Measurements from ENCODE around the gene ADGRL3.
"Not testable (repeated sequence)": the region's sequence is repeated elsewhere in the genome, so short reads cannot be mapped to it uniquely, and the experiment has no call there.

Gene ADGRL3

DNA sequence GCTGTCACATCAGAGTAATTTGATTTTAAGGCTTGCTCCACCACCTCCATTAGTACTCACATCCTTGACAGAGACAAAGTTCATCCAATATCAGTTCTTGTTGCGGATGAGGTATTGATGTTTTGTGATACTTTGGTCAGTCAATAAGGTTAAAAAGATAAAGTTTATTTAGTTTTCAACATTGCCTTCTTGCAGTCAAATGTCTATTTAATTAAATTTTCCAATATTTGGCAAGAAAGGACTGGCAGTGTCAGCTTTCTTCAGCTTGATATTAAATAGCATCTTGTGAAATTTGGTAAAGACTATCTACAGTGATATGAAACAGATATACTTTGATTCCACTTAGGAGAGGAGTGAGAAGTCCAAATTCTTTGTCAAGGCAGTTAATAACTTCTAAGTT is 493.4 kb downstream of the ADGRL3 start:
- no peaks in the 10 kb centered on the region for H3K27me3 Mint-ChIP-seq
- no peak overlapping the region for H3K4me3 Mint-ChIP-seq
- H3K4me1 Mint-ChIP-seq (ENCODE audit: low read depth) = no peaks in the 10 kb centered on the region

DNA sequence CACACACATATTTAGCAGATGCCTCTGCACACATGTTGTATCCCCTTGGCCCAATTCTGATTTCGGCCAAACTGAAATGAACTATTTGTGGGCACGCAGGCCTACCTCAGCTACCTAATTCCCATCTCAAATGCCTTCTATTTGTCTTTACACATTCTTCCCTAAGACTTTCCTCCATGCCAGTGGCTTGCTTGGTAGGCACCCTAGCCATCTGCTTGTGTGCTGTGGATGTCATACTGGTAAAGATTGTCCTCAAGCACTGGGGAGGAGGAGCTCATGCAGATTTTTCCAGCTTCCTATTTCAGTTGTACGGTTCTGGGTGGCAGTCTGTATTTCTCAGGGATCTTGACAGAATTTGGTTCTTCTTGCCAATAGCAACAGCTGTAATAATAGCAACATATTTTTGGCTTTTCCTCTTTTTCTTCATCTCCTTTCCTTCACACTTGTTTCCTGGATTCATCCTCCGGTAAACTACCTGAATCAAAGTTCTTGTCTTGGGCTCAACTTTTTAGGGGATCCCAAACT is 514.3 kb downstream of the ADGRL3 start:
- Mint-ChIP-seq H3K4me3 (no peak overlapping the region), H3K36me3 (ENCODE audit: low read depth) (no peaks in the 10 kb centered on the region), H3K4me1 (ENCODE audit: low read depth) (no peaks in the 10 kb centered on the region), H3K27me3 (no peaks in the 10 kb centered on the region), H3K27ac (no peak overlapping the region), H3K9me3 (peaks cover 14% of the 10 kb centered on the region)

More for the DNA sequence above, 493.4 kb downstream of the ADGRL3 start:
- Mint-ChIP-seq H3K36me3 (ENCODE audit: low read depth) (no peaks in the 10 kb centered on the region), H3K9me3 (no peaks in the 10 kb centered on the region), H3K27ac (no peak overlapping the region)

DNA sequence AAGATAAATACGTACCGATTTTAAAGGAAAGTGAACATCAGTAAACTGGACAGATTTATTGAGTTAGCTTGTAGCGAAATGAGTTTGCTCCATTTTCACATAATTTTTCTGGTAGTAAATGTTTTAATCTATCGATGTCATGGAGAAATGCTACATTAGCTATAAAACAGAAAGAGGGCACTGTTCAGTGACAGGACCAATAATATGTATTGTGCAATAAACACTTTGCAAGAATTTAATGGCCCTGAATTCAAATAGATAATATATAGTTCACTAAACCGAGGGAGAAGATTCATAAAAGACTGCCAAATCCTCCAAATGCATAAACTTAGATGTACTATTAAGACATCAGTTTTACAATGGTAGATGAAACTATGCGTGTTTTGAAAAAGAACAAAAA is 516.3 kb downstream of the ADGRL3 start:
- Mint-ChIP-seq H3K36me3 (ENCODE audit: low read depth) (no peaks in the 10 kb centered on the region), H3K27ac (no peak overlapping the region), H3K27me3 (no peaks in the 10 kb centered on the region), H3K9me3 (peaks cover 15% of the 10 kb centered on the region), H3K4me3 (no peak overlapping the region), H3K4me1 (ENCODE audit: low read depth) (no peaks in the 10 kb centered on the region)

DNA sequence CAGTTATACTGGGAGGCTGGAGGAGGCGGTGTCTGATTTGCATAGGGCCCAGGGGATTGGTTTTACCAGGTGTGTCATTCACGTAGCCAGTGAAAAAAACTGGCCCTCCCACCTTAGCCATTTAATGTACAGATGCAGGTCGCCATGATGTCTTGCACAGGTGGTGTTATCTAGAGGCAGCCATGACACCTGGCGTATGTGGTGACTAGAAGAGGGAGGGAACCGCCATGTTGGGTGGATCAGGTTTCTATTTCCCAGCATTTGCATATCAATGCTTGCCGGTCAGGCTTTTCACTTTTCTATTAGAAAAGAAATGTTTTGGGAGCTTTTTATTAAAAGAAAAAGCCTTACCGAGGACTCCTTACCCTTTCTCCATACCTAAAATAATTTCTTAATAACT is 523.4 kb downstream of the ADGRL3 start:
- H3K4me1 Mint-ChIP-seq (ENCODE audit: low read depth) = no peaks in the 10 kb centered on the region
- peaks cover 7% of the 10 kb centered on the region for H3K9me3 Mint-ChIP-seq
- H3K4me3 Mint-ChIP-seq = no peak overlapping the region
- no peaks in the 10 kb centered on the region for H3K36me3 Mint-ChIP-seq (ENCODE audit: low read depth)
- no peak overlapping the region for H3K27ac Mint-ChIP-seq
- no peaks in the 10 kb centered on the region for H3K27me3 Mint-ChIP-seq

DNA sequence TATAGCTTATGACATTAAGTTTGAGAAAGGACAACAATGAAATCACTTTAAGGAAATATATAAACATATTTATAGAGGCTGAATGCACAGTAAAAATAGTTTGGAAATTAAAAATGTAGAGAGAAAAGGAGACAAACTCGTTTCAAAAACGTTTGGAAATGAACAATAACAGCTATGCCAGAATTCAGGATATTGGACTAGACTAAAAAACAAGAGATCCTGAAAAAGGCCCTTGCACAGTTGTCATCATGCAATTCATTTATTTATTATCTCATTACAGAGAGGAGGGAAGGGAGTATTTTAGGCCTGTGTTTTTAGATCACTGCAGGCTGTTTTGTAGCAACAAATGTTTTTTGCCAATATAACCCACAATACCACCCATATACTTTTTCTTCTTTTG is 527.2 kb downstream of the ADGRL3 start:
- H3K4me1 Mint-ChIP-seq (ENCODE audit: low read depth) = no peaks in the 10 kb centered on the region
- no peaks in the 10 kb centered on the region for H3K27me3 Mint-ChIP-seq
- H3K27ac Mint-ChIP-seq = no peak overlapping the region
- H3K36me3 Mint-ChIP-seq (ENCODE audit: low read depth) = no peaks in the 10 kb centered on the region
- no peak overlapping the region for H3K4me3 Mint-ChIP-seq
- H3K9me3 Mint-ChIP-seq = peaks cover 10% of the 10 kb centered on the region

DNA sequence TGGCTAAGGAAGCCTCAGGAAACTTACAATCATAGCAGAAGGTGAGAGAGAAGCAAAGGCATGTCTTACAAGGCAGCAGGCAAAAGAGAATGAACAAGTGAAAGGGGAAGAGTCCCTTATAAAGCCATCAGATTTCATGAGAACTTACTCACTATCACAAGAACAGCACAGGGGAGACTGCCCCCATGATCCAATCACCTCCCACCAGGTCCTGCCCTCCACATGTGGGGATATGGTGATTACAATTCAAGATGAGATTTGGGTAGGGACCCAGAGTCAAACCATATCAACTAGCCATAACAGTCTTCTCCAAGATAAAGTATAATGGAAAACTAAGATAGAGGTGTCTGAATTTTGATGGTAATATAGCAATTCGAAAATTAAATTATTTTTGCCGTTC is 534.3 kb downstream of the ADGRL3 start:
- H3K27me3 Mint-ChIP-seq = no peaks in the 10 kb centered on the region
- peaks cover 10% of the 10 kb centered on the region for H3K9me3 Mint-ChIP-seq
- H3K4me3 Mint-ChIP-seq = no peak overlapping the region
- no peak overlapping the region for H3K27ac Mint-ChIP-seq
- no peaks in the 10 kb centered on the region for H3K4me1 Mint-ChIP-seq (ENCODE audit: low read depth)
- no peaks in the 10 kb centered on the region for H3K36me3 Mint-ChIP-seq (ENCODE audit: low read depth)

DNA sequence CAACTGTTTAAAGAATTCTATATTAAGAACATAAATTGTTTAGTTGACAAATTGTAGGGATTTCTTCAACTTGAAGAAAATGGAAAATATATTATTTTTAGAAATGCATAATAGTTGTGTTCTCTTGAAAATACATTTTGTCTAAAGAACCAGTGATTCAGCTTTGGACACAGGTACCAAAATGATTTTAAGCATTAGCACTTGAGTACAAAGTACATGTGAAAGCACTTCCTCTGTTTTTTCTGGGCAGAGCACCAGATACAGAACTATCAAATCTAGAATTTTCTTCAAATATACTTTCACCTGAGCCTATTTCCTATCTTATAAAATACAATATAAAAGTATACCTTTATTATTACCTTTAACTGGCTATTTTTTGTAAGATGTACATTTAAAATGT is 539.8 kb downstream of the ADGRL3 start:
- no peaks in the 10 kb centered on the region for H3K27me3 Mint-ChIP-seq
- no peak overlapping the region for H3K27ac Mint-ChIP-seq
- no peaks in the 10 kb centered on the region for H3K36me3 Mint-ChIP-seq (ENCODE audit: low read depth)
- H3K4me3 Mint-ChIP-seq = no peak overlapping the region
- H3K9me3 Mint-ChIP-seq = peaks cover 2% of the 10 kb centered on the region
- no peaks in the 10 kb centered on the region for H3K4me1 Mint-ChIP-seq (ENCODE audit: low read depth)

DNA sequence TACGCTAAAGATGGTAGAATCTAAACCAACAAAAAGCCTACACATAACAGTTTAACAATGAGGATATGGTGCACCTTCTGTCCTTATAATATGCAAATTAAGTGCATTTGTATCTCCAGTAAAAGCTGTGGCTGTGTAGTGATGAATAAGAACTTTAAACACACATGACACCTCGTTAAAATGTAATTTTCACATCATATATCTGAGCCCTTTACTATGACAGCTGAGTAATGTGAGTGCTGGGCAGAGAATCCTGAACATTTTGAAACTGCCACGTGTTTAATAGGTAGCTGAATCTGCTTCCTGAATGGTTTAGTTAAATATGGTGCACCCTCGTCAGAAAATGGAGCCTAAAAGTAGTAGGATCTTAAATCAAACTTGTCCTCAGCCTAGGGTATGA is 540.8 kb downstream of the ADGRL3 start:
- Mint-ChIP-seq H3K4me3 (no peak overlapping the region), H3K9me3 (peaks cover 3% of the 10 kb centered on the region), H3K4me1 (ENCODE audit: low read depth) (no peaks in the 10 kb centered on the region), H3K27ac (no peak overlapping the region), H3K36me3 (ENCODE audit: low read depth) (no peaks in the 10 kb centered on the region), H3K27me3 (no peaks in the 10 kb centered on the region)

DNA sequence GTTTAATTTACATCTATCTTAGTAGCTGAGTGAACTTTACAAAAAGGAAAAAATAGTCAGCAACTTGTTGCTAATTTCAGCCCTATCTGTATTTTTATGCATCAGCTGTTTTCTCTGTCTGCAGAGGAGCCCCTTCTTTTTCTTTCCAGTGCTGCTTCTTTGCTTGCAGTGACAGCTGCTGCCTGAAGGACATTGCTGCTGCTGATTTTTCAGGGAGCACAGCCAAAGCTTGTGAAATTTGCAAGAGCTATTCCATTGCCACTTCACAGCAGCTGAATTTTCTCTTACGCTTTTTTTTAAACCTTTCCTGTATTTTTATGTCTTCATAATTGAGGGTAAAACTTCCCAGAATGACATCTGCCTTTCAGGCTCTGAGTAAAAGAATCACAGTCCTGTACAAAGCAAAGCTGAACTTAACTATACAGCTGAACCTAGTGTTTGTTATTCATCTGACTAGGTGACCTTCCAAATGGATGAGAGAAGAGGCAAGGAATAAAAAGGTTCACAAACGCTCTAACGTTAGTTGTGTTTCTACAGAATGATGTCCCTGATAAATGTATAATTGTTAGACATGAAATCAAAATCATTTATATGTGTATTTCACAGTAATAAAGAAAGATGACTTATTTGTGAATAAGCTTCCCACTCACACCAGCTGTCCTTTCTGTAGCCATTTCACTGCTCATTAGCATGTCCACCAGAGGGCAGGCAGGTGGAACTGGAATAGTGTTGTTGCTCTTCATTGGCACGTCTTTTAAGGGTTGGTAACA is 541.4 kb downstream of the ADGRL3 start:
- no peaks in the 10 kb centered on the region for H3K27me3 Mint-ChIP-seq
- no peak overlapping the region for H3K27ac Mint-ChIP-seq
- H3K4me3 Mint-ChIP-seq = no peak overlapping the region
- H3K36me3 Mint-ChIP-seq (ENCODE audit: low read depth) = no peaks in the 10 kb centered on the region
- peaks cover 3% of the 10 kb centered on the region for H3K9me3 Mint-ChIP-seq
- H3K4me1 Mint-ChIP-seq (ENCODE audit: low read depth) = no peaks in the 10 kb centered on the region

DNA sequence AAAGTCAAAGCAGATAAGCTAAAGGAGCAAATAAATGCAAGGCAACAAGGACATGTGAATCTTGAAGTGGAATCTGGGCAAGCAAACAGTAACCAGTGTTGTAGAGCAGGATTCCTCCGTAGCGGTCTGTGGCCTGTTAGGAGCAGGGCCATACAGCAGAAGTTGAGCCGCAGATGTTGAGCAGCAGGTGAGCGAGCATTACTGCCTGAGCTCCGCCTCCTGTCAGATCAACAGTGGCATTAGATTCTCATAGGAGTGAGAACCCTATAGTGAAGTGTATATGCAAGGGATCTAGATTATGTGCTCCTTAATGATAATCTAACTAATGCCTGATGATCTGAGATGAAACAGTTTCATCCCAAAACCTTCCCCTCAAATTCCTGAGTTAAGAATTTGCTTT is 550.7 kb downstream of the ADGRL3 start:
- Mint-ChIP-seq H3K4me1 (ENCODE audit: low read depth) (no peaks in the 10 kb centered on the region), H3K36me3 (ENCODE audit: low read depth) (no peaks in the 10 kb centered on the region), H3K27ac (no peak overlapping the region), H3K4me3 (no peak overlapping the region), H3K9me3 (no peaks in the 10 kb centered on the region), H3K27me3 (no peaks in the 10 kb centered on the region)

DNA sequence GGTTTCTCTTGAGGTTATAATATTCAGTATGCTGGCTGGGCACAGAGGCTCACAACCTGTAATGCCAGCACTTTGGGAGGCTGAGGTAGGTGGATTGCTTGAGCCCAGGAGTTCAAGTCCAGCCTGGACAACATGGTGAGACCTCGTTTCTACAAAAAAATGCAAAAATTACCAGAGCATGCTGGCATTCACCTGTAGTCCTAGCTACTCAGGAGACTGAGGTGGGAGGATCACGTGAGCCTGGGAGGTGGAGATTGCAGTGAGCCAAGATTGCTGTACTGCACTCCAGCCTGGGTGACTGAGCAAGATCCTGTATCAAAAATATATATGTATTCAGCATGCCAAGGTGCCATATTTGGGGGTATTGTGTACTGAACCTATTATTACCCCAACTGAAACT is 552.5 kb downstream of the ADGRL3 start:
- Mint-ChIP-seq H3K27ac (no peak overlapping the region), H3K27me3 (no peaks in the 10 kb centered on the region), H3K9me3 (peaks cover 3% of the 10 kb centered on the region), H3K4me3 (no peak overlapping the region), H3K4me1 (ENCODE audit: low read depth) (no peaks in the 10 kb centered on the region), H3K36me3 (ENCODE audit: low read depth) (no peaks in the 10 kb centered on the region)

DNA sequence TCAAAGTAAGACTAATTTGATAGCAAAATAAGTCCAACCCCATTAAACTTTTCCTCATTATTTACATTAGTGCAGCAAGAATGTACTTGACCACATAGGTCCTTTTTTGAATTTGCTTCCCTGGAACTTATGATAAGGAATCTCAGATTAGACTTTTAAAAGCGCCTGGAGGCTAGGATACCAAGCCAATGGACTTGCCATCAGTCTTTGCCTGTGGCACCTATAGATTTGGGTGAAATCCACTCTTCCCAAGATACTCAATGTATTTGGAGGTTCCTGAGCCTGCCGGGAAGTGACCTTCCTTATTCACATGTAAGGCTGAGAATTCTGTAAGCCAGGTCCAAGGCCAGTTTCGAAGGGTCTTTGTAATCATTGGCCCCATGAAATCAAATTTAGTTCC is 553.6 kb downstream of the ADGRL3 start:
- no peaks in the 10 kb centered on the region for H3K27me3 Mint-ChIP-seq
- no peak overlapping the region for H3K27ac Mint-ChIP-seq
- peaks cover 5% of the 10 kb centered on the region for H3K9me3 Mint-ChIP-seq
- no peak overlapping the region for H3K4me3 Mint-ChIP-seq
- H3K4me1 Mint-ChIP-seq (ENCODE audit: low read depth) = no peaks in the 10 kb centered on the region
- no peaks in the 10 kb centered on the region for H3K36me3 Mint-ChIP-seq (ENCODE audit: low read depth)

DNA sequence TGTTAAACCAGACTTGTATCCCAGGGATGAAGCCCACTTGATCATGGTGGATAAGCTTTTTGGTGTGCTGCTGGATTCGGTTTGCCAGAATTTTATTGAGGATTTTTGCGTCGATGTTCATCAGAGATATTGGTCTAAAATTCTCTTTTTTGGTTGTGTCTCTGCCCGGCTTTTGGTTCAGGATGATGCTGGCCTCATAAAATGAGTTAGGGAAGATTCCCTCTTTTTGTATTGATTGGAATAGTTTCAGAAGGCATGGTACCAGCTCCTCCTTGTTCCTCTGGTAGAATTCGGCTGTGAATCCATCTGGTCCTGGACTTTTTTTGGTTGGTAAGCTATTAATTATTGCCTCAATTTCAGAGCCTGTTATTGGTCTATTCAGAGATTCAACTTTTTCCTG is 556.8 kb downstream of the ADGRL3 start:
- H3K9me3 Mint-ChIP-seq = peaks cover 10% of the 10 kb centered on the region
- H3K4me1 Mint-ChIP-seq (ENCODE audit: low read depth); H3K4me3 Mint-ChIP-seq; H3K27me3 Mint-ChIP-seq; H3K36me3 Mint-ChIP-seq (ENCODE audit: low read depth); H3K27ac Mint-ChIP-seq: not testable (repeated sequence)

DNA sequence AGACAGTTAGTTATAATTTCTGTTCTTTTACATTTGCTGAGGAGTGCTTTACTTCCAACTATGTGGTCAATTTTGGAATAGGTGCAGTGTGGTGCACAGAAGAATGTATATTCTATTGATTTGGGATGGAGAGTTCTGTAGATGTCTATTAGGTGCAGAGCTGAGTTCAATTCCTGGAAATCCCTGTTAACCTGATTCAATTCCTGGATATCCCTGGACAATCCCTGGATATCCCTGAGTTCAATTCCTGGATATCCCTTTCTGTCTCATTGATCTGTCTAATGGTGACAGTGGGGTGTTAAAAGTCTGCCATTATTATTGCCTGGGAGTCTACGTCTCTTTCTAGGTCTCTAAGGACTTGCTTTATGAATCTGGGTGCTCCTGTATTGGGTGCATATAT is 557.9 kb downstream of the ADGRL3 start:
- not testable (repeated sequence) for H3K27ac Mint-ChIP-seq; H3K4me3 Mint-ChIP-seq; H3K36me3 Mint-ChIP-seq (ENCODE audit: low read depth); H3K27me3 Mint-ChIP-seq; H3K4me1 Mint-ChIP-seq (ENCODE audit: low read depth)
- peaks cover 10% of the 10 kb centered on the region for H3K9me3 Mint-ChIP-seq

DNA sequence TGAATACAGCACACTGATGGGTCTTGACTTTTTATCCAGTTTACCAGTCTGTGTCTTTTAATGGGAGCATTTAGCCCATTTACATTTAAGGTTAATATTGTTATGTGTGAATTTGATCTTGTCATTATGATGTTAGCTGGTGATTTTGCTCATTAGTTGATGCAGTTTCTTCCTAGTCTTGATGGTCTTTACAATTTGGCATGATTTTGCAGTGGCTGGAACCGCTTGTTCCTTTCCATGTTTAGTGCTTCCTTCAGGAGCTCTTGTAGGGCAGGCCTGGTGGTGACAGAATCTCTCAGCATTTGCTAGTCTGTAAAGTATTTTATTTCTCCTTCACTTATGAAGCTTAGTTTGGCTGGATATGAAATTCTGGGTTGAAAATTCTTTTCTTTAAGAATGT is 558.5 kb downstream of the ADGRL3 start:
- H3K9me3 Mint-ChIP-seq = peaks cover 10% of the 10 kb centered on the region
- not testable (repeated sequence) for H3K4me1 Mint-ChIP-seq (ENCODE audit: low read depth); H3K4me3 Mint-ChIP-seq; H3K27ac Mint-ChIP-seq; H3K27me3 Mint-ChIP-seq; H3K36me3 Mint-ChIP-seq (ENCODE audit: low read depth)

DNA sequence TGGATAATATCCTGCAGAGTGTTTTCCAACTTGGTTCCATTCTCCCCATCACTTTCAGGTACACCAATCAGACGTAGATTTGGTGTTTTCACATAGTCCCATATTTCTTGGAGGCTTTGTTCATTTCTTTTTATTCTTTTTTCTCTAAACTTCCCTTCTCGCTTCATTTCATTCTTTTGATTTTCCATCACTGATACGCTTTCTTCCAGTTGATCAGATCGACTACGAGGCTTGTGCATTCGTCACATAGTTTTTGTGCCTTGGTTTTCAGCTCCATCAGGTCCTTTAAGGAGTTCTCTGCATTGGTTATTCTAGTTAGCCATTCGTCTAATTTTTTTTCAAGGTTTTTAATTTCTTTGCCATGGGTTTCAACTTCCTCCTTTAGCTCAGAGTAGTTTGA is 559.1 kb downstream of the ADGRL3 start:
- H3K27me3 Mint-ChIP-seq; H3K4me1 Mint-ChIP-seq (ENCODE audit: low read depth); H3K27ac Mint-ChIP-seq; H3K4me3 Mint-ChIP-seq; H3K36me3 Mint-ChIP-seq (ENCODE audit: low read depth): not testable (repeated sequence)
- peaks cover 10% of the 10 kb centered on the region for H3K9me3 Mint-ChIP-seq

Measured in stimulated activated naive CD8-positive, alpha-beta T cell treated with anti-CD3 and anti-CD28 coated beads, Interleukin-15, Interleukin-2, amounts not matched to agents 100 ng/mL and 50 ng/mL, for 24 hours (primary cell).